Gastrocnemius medialis (tissue), 4 donors: ENCODE data around the gene SOAT2.

Experiments used
- CTCF ChIP-seq, 5 experiments: fragments of 450-650 bp in 3 of 5; fragments of 200-600 bp in 2 of 5; sonication (generic) in 2 of 5; IDR thresholded peaks in 4 of 5; conservative IDR thresholded peaks in 1 of 5; 1 replicate in 4 of 5; 2 replicates in 1 of 5; pipeline ENCODE4 v1.5.1; 2016 to 2019; ENCODE audit warnings: antibody characterized with exemption in 5 of 5, mild to moderate bottlenecking in 3 of 5, moderate library complexity in 3 of 5
- POLR2A ChIP-seq, 2 donors: fragments of 450-650 bp; IDR thresholded peaks; one replicate each; pipeline ENCODE4 v1.6.1; 2017; ENCODE audit warnings: antibody characterized with exemption in 2 of 2, mild to moderate bottlenecking in 2 of 2, moderate library complexity in 2 of 2

DNA sequence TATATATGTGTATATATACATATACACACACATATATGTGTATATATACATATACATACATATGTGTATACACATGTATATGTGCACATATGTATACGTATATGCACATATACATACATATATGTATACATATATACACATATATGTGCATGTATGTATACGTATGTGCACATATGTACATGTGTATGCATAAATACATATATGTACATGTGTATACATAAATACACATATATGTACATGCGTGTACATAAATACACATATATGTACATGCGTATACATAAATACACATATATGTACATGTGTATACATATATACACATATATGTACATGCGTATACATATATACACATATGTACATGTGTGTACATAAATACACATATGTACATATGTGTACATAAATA lies 43.9 kb downstream of the SOAT2 start:
- TF ChIP-seq CTCF (IDR thresholded peaks at IDR 0.05 in 4 of 5, conservative IDR thresholded peaks at IDR 0.05 in 1 of 5), result no peak
- no peak for TF ChIP-seq POLR2A (IDR thresholded peaks at IDR 0.05)
